GM18511 (cell line): ENCODE data around the gene MEGF10.

ENCODE experiments used
- ATAC-seq: cut with Tn5 transposase; IDR thresholded peaks from one replicate; pipeline ENCODE4 v1.9.1; 2021; ENCODE audit warnings: mild to moderate bottlenecking, moderate library complexity; ENCODE audit not compliant: unreplicated experiment

The MEGF10 gene

GRCh38 chr5:127324756-127325155 lies 34.2 kb downstream of the MEGF10 start:
- ATAC-seq: no peak

- no peak for ATAC-seq
These were observed 35.8 kb downstream of the MEGF10 start for GRCh38 chr5:127326431-127326830.

GRCh38 chr5:127326976-127327755 lies 36.6 kb downstream of the MEGF10 start:
- no peak for ATAC-seq

- no peak for ATAC-seq
These were observed 39.5 kb downstream of the MEGF10 start for GRCh38 chr5:127330116-127330515.

GRCh38 chr5:127331890-127332649 lies 41.5 kb downstream of the MEGF10 start:
- ATAC-seq: no peak

- no peak for ATAC-seq
These were observed 42.9 kb downstream of the MEGF10 start for GRCh38 chr5:127333483-127333882.

GRCh38 chr5:127335381-127335780 lies 44.8 kb downstream of the MEGF10 start:
- no peak for ATAC-seq

- no peak for ATAC-seq
These were observed 47.3 kb downstream of the MEGF10 start for GRCh38 chr5:127337876-127338275.

- no peak for ATAC-seq
These were observed 47.9 kb downstream of the MEGF10 start for GRCh38 chr5:127338501-127338900.

GRCh38 chr5:127340606-127341005 lies 50.0 kb downstream of the MEGF10 start:
- ATAC-seq: no peak

- no peak for ATAC-seq
These were observed 51.8 kb downstream of the MEGF10 start for GRCh38 chr5:127342364-127342763.

- no peak for ATAC-seq
These were observed 52.7 kb downstream of the MEGF10 start for GRCh38 chr5:127343313-127343712.

GRCh38 chr5:127343866-127344265 lies 53.3 kb downstream of the MEGF10 start:
- ATAC-seq: no peak

- no peak for ATAC-seq
These were observed 54.3 kb downstream of the MEGF10 start for GRCh38 chr5:127344931-127345330.

GRCh38 chr5:127351418-127351817 lies 60.8 kb downstream of the MEGF10 start:
- no peak for ATAC-seq

- ATAC-seq: no peak
These were observed 61.5 kb downstream of the MEGF10 start for GRCh38 chr5:127352068-127352467.

GRCh38 chr5:127353327-127353726 lies 62.7 kb downstream of the MEGF10 start:
- ATAC-seq: no peak

GRCh38 chr5:127353796-127354195 lies 63.2 kb downstream of the MEGF10 start:
- ATAC-seq: no peak

GRCh38 chr5:127355337-127355736 lies 64.7 kb downstream of the MEGF10 start:
- ATAC-seq: no peak

GRCh38 chr5:127358284-127358683 lies 67.7 kb downstream of the MEGF10 start:
- no peak for ATAC-seq

GRCh38 chr5:127358740-127359139 lies 68.1 kb downstream of the MEGF10 start:
- no peak for ATAC-seq

- ATAC-seq: no peak
These were observed 68.9 kb downstream of the MEGF10 start for GRCh38 chr5:127359502-127359901.
